H9 (cell line): ENCODE data around the gene DELE1. TPM values are rescaled to one million over a fixed set of nuclear protein-coding genes. Genes with fewer than 3 reads are reported as not detected.

Experiments used
- DNase-seq: peaks from one replicate; pipeline ENCODE4 v3.0.0-alpha.2; 2017
- H2AFZ ChIP-seq: one replicate; pipeline ENCODE4 v1.6.1; 2013; ENCODE audit warnings: mild to moderate bottlenecking, low read length, control low read depth, moderate library complexity
- H2AK5ac ChIP-seq: 2 replicates; pipeline ENCODE4 v1.6.1; 2013; ENCODE audit warnings: low read length, control low read depth, mixed read lengths; ENCODE audit not compliant: insufficient read length
- H2BK120ac ChIP-seq: one replicate; pipeline ENCODE4 v1.6.1; 2013; ENCODE audit warnings: low read depth, mild to moderate bottlenecking, low read length, control low read depth, inconsistent platforms; ENCODE audit not compliant: poor library complexity, severe bottlenecking
- H2BK12ac ChIP-seq: 2 replicates; pipeline ENCODE4 v1.6.1; 2013; ENCODE audit warnings: low read length, control low read depth, mixed read lengths, low read depth; ENCODE audit not compliant: insufficient read length
- H2BK15ac ChIP-seq: 2 replicates; pipeline ENCODE4 v1.6.1; 2013; ENCODE audit warnings: low read depth, low read length, control low read depth
- H2BK20ac ChIP-seq: one replicate; pipeline ENCODE4 v1.6.1; 2013; ENCODE audit warnings: low read depth, mild to moderate bottlenecking, low read length, control low read depth, inconsistent platforms; ENCODE audit not compliant: poor library complexity, severe bottlenecking
- H2BK5ac ChIP-seq: 2 replicates; pipeline ENCODE4 v1.6.1; 2013; ENCODE audit warnings: low read length, control low read depth, mixed read lengths; ENCODE audit not compliant: insufficient read length
- H3K14ac ChIP-seq: 2 replicates; pipeline ENCODE4 v1.6.1; 2013; ENCODE audit warnings: low read length, control low read depth; ENCODE audit not compliant: insufficient read depth
- H3K18ac ChIP-seq: 2 replicates; pipeline ENCODE4 v1.6.1; 2013; ENCODE audit warnings: low read depth, mild to moderate bottlenecking, mixed read lengths, low read length, control low read depth; ENCODE audit not compliant: insufficient read length
- H3K23ac ChIP-seq: 2 replicates; pipeline ENCODE4 v1.6.1; 2013; ENCODE audit warnings: low read length, control low read depth, mixed read lengths, low read depth; ENCODE audit not compliant: insufficient read length
- H3K23me2 ChIP-seq: 2 replicates; pipeline ENCODE4 v1.6.1; 2013; ENCODE audit warnings: low read depth, mild to moderate bottlenecking, mixed read lengths, low read length, control low read depth; ENCODE audit not compliant: insufficient read length, poor library complexity, severe bottlenecking
- H3K27ac ChIP-seq: 2 replicates; pipeline ENCODE4 v1.5.1; 2013; ENCODE audit warnings: low read length, control low read depth, mixed read lengths, low read depth; ENCODE audit not compliant: insufficient read length
- H3K27me3 ChIP-seq: 2 replicates; pipeline ENCODE4 v1.6.1; 2013; ENCODE audit warnings: low read length, control low read depth, inconsistent platforms; ENCODE audit not compliant: insufficient read depth
- H3K4ac ChIP-seq: 2 replicates; pipeline ENCODE4 v1.6.1; 2013; ENCODE audit warnings: low read depth, mild to moderate bottlenecking, control low read depth, inconsistent platforms, low read length, moderate library complexity
- H3K4me1 ChIP-seq: 2 replicates; pipeline ENCODE4 v1.6.1; 2013; ENCODE audit warnings: low read length, control low read depth, inconsistent platforms; ENCODE audit not compliant: insufficient read depth
- H3K4me2 ChIP-seq: 2 replicates; pipeline ENCODE4 v1.6.1; 2013; ENCODE audit warnings: low read length, control low read depth, mixed read lengths; ENCODE audit not compliant: insufficient read length, insufficient read depth
- H3K56ac ChIP-seq: 2 replicates; pipeline ENCODE4 v1.6.1; 2013; ENCODE audit warnings: low read depth, mild to moderate bottlenecking, mixed read lengths, low read length, control low read depth; ENCODE audit not compliant: insufficient read length
- H3K79me1 ChIP-seq: 2 replicates; pipeline ENCODE4 v1.6.1; 2013; ENCODE audit warnings: low read depth, mild to moderate bottlenecking, moderate library complexity, low read length, control low read depth, inconsistent platforms; ENCODE audit not compliant: insufficient read depth, poor library complexity, severe bottlenecking
- H3K79me2 ChIP-seq: 2 replicates; pipeline ENCODE4 v1.6.1; 2013; ENCODE audit warnings: low read length, control low read depth, inconsistent platforms; ENCODE audit not compliant: insufficient read depth
- H3K9ac ChIP-seq: 2 replicates; pipeline ENCODE4 v1.6.1; 2013; ENCODE audit warnings: low read length, control low read depth, mixed read lengths; ENCODE audit not compliant: insufficient read length; ENCODE audit errors: extremely low read depth
- H3K9me3 ChIP-seq: one replicate; pipeline ENCODE4 v1.6.1; 2013; ENCODE audit warnings: low read depth, low read length, inconsistent platforms; ENCODE audit not compliant: control insufficient read depth
- H3T11ph ChIP-seq: one replicate; pipeline ENCODE4 v1.6.1; 2013; ENCODE audit warnings: mild to moderate bottlenecking, low read length, control low read depth, inconsistent platforms
- H4K20me1 ChIP-seq: one replicate; pipeline ENCODE4 v1.6.1; 2013; ENCODE audit not compliant: control insufficient read depth, insufficient read length, insufficient read depth
- H4K5ac ChIP-seq: 2 replicates; pipeline ENCODE4 v1.6.1; 2013; ENCODE audit warnings: low read depth, mild to moderate bottlenecking, mixed read lengths, low read length, control low read depth; ENCODE audit not compliant: insufficient read length
- H4K8ac ChIP-seq: replicated peaks from 2 replicates; pipeline ENCODE4 v1.6.1; 2013; ENCODE audit warnings: low read length, control low read depth, mixed read lengths, low read depth; ENCODE audit not compliant: insufficient read length
- H4K91ac ChIP-seq: 2 replicates; pipeline ENCODE4 v1.6.1; 2013; ENCODE audit warnings: low read depth, mild to moderate bottlenecking, moderate library complexity, mixed read lengths, low read length, control low read depth; ENCODE audit not compliant: insufficient read length
- H3K27ac Mint-ChIP-seq, 3 experiments: 2 replicates in 2 of 3; 3 replicates in 1 of 3; pipeline ENCODE4 v1.8.0; 2020 to 2021; ENCODE audit warnings: mixed read lengths in 3 of 3, mild to moderate bottlenecking in 1 of 3, moderate library complexity in 1 of 3
- H3K27me3 Mint-ChIP-seq: 2 replicates; pipeline ENCODE4 v1.8.0; 2021; ENCODE audit warnings: low read depth, mild to moderate bottlenecking, moderate library complexity, mixed read lengths
- H3K36me3 Mint-ChIP-seq, 3 experiments: 2 replicates in 2 of 3; 3 replicates in 1 of 3; pipeline ENCODE4 v1.8.0; 2020 to 2021; ENCODE audit warnings: low read depth in 3 of 3, mixed read lengths in 3 of 3; ENCODE audit not compliant: insufficient read depth in 1 of 3
- H3K4me1 Mint-ChIP-seq, 2 experiments: 2 replicates each; pipeline ENCODE4 v1.8.0; 2020; ENCODE audit warnings: mixed read lengths in 2 of 2
- H3K4me3 Mint-ChIP-seq, 2 experiments: 2 replicates in 1 of 2; 3 replicates in 1 of 2; pipeline ENCODE4 v1.8.0; 2020 to 2021; ENCODE audit warnings: mild to moderate bottlenecking in 2 of 2, mixed read lengths in 2 of 2, moderate library complexity in 1 of 2
- H3K9me3 Mint-ChIP-seq, 2 experiments: 2 replicates in 1 of 2; 3 replicates in 1 of 2; pipeline ENCODE4 v1.8.0; 2020; ENCODE audit warnings: mild to moderate bottlenecking in 2 of 2, mixed read lengths in 2 of 2, moderate library complexity in 1 of 2
- CTCF ChIP-seq: fragments of 200-600 bp; sonication (generic); conservative IDR thresholded peaks from 3 replicates; pipeline ENCODE4 v1.8.0; 2021; ENCODE audit warnings: antibody characterized with exemption, mild to moderate bottlenecking
- WGBS: extraction: QIAGEN DNeasy Blood & Tissue Kit; methylation state at CpG from one replicate; pipeline ENCODE4 v1.1.7; 2013; ENCODE audit warnings: missing lambda C conversion rate, low lambda C conversion rate, mixed read lengths; ENCODE audit not compliant: insufficient read length; ENCODE audit errors: extremely low coverage; 5-methylcytosine and 5-hydroxymethylcytosine counted together
- total RNA-seq: library from RNA; stranded (reverse); gene quantifications from 2 replicates; pipeline ENCODE4 v1.2.1, GENCODE V29; 2021

DELE1 gene
- total RNA-seq, 1 experiment from 2014 or later: 75.3 TPM

- H2BK5ac ChIP-seq: no peak overlapping the region
- no peak overlapping the region for H3K56ac ChIP-seq
- peaks cover under 1% of the 10 kb centered on the region for H4K20me1 ChIP-seq
- H3K18ac ChIP-seq: no peak overlapping the region
- H2AFZ ChIP-seq: no peak overlapping the region
- Mint-ChIP-seq H3K9me3 (no peaks in the 10 kb centered on the region; a peak in 3 of 5 replicates), H3K4me3 (peak overlapping the region; percentile 81 to 94), H3K27ac (peak overlapping the region in 2 of 3 experiments; percentile 87 to 89; a peak in 5 of 7 replicates), H3K27me3 (peaks cover 2% of the 10 kb centered on the region; the same call in 1 of the 2 replicates), H3K36me3 (peaks cover 11 to 20% (median 13%) of the 10 kb centered on the region in 3 experiments), H3K4me1 (peaks cover 72 to 73% of the 10 kb centered on the region in 2 experiments)
- no peak overlapping the region for H4K91ac ChIP-seq
- no peak overlapping the region for H4K5ac ChIP-seq
- peak overlapping the region; percentile 83 for H3K4me2 ChIP-seq
- no peak overlapping the region for H3T11ph ChIP-seq
- no peak for TF ChIP-seq CTCF
- no CpG with 5 or more reads among the region's 9 CpGs for WGBS
- peaks cover 25% of the 10 kb centered on the region for H3K23me2 ChIP-seq
- no peak overlapping the region for H3K23ac ChIP-seq
- H3K14ac ChIP-seq: peak overlapping the region; percentile 31; the same call in 1 of the 2 replicates
- H3K9me3 ChIP-seq: no peaks in the 10 kb centered on the region
- no peak overlapping the region for H4K8ac ChIP-seq
- H3K4me1 ChIP-seq: peaks cover 22% of the 10 kb centered on the region
- H2BK15ac ChIP-seq: no peak overlapping the region
- H3K27me3 ChIP-seq: no peaks in the 10 kb centered on the region
- DNase-seq: no peak
- no peak overlapping the region for H3K9ac ChIP-seq
- no peak overlapping the region for H2AK5ac ChIP-seq
- no peak overlapping the region for H2BK20ac ChIP-seq
- peaks cover 7% of the 10 kb centered on the region for H3K79me1 ChIP-seq
- no peak overlapping the region for H3K27ac ChIP-seq
- H2BK12ac ChIP-seq: no peak overlapping the region
- H2BK120ac ChIP-seq: no peak overlapping the region
- H3K4ac ChIP-seq: no peak overlapping the region
- H3K79me2 ChIP-seq: peaks cover 47% of the 10 kb centered on the region
These were observed 48.5 kb upstream of the DELE1 start for GRCh38 chr5:141875022-141875740.
